ENCODE results near the gene TTI1. TPM values are rescaled to one million over a fixed set of nuclear protein-coding genes. Genes with fewer than 3 reads are reported as not detected.
"Not testable (repeated sequence)": the region's sequence is repeated elsewhere in the genome, so short reads cannot be mapped to it uniquely, and the experiment has no call there.

Gene TTI1
- polyA plus RNA-seq, 12 donors, result 11.7 to 22.0 (median 17.1) TPM; not detected in 1

DNA sequence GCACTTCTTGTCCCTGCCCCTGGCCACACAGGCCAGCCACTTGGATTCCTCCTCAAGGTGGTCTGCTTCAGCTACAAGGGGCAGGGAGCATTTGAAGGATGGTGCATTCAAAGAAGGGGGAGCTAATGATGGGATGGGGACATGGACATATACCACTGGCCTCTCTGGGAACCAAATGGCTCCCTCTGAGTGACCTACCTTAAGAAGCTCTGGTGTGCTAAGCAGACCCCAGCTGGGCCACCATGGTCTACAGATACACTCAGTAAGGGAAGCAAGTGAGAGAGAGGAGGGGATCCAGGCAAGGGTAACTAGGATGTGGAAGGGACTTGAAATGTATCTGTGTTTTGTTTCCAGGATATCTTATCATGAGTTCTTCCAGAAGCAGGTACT is 62.4 kb downstream of the TTI1 start:
- no peak for DNase-seq

DNA sequence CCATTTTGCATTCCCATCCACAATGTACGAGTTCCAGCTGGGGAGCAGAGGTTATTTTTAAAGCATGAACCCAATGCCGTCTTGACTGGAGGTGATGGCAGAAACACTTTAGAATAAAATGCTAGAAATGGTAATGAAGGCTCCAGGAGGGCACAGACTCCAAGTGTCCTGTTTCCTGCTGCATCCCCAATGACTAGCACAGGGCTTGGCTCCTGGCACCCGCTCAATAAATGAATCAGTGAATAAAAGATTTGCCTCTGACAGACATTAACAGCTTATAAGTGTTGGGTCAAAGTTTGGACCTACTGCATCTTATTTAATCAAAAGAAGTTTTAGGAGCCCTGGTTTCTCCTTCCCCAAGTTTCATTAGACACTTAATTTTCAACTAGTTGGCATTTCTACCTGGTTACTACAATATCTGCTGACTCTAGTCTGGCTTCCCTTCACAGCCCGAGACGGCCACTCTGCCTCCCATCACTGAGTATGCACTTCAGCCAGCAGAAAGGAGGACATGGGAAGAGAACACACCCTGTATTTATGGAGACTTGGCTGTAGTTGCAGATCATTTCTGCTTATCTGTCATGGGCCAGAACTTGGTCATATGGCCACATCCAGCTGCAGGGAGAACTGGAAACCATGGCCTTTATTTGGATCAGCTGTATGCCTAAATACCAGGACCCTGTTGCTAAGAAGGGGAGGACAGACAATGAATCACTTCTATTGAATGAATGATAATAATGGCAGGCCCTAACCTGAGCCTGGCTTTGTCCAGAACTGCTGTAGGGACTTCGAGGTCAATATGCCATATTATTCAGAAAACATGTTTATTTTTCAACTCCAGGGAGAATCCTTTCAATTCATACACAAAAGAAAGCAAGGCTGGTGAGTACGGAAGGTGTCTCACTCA is 63.1 kb downstream of the TTI1 start:
- no peak for DNase-seq

DNA sequence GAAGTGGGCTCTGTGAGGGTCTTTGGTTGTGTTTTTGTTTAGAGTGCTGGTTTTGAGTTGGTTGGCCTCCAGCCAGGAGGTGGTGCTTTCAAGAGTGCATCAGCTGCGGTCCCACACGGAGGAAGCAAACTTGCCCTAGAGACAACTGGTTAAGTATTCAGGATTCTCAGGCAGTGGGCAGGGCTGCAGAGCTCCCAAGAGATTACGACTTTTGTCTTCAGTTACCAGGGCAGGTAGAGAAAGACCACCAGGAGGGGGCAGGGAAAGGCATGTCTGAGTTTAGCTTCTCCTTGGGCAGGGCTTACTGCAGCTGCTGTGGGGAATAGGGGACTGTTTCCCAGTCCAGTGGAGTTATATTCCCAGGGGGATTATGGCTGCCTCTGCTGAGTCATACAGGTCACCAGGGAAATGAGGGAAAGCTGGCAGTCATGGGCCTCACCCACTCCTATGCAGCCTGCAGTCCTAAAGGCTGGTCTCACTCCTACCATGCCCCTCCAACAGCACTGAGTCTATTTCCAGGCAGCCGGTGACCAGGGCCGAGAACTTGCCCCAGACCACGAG is 64.3 kb downstream of the TTI1 start:
- no peak for DNase-seq

DNA sequence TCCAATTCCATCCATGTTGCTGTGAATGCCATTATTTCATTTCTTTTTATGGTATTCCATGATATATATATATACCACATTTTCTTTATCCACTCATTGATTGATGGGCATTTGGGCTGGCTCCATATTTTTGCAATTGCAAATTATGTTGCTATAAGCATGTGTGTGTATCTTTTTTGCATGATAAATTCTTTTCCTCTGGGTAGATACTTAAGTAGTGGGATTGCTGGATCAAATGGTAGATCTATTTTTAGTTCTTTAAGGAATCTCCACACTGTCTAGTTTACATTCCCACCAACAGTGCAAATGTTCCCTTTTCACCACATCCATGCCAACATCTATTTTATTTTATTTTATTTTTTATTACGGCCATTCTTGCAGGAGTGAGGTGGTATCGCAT is 69.8 kb downstream of the TTI1 start:
- not testable (repeated sequence) for DNase-seq

DNA sequence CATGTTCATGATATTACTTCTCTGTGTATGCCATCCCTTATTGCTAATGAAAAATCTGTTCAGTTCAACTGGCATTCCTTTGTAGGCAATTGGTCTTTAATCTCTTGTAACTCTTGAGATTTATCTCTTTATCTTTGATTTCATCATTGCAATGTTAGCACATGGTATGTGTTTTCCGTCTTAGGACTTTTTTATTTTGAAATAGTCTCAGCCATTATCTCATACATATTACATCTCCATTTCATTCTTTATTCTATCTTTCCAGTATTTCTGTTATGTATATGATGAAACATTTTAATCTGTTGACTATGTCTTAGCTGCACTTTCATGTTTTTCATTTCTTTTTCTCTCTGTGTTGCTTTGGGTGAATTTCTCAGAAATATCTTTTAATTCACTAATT is 72.2 kb downstream of the TTI1 start:
- no peak for DNase-seq

DNA sequence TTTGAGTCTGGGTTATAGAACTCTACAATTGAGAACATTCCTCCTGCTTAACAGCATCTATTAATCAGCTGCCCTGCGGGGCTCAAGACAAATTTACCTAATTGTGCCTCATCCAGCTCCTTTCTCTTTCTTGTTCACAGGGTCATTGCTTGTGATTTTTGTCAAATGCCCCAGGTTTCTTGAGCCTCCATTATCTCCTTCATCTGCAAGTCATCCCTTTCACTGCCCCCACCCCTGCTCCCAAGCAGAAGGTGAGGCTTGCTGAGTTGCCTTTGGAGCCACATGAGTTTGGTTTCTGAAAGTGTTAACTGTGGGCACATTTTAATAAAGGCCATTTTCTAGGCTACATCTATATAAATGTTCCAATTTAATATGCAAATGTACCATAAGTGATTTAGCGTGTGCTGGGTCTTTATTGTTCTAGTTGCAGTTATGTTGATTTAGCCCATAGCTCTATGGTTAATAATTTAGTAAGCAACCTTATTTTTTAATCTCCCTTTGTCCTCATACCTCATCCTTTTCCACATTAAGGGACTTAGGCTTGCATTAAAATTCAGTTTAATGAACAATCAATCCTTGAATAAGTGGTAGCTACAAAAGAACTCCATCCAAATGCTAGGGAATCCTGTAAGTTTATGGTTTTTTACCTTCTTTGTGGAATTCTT is 74.3 kb downstream of the TTI1 start:
- no peak for DNase-seq

DNA sequence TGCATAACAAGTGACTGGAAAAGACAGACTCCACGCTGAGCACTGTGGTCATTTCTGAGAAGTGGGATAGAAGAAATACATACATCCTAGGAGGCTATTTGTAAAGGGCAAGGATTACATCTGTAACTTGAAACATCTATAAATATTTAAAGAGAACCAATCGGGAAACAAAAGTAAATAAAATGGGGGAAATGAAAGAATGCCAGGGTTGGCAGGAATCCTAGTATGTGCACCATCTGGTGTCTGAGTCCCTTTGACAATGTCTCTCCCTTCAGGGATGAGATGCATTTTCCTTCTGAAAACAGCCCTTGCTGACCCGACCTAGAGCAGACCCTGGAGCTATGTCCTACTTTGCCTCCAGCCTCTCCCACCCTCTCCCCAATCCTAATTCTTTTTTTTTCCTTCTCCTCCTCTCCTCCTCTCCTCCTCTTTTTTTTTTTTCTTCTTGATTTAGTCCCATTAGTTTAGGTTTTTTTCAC is 77.1 kb downstream of the TTI1 start:
- DNase-seq, result no peak

DNA sequence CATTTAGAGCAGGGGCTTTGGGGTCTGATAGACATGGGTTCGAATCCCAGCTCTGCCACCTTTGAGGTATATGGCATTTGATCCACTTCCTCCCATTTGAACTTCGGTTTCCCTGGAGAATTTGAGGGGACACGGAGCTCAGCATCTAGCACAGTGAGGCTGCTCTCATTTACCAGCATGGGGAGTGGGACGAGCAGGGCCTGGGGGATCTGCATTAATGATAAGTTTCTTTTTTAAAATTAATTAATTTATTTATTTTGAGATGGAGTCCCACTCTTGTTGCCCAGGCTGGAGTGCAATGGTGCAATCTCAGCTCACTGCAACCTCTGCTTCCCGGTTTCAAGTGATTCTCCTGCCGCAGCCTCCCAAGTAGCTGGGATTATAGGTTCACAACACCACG is 77.7 kb downstream of the TTI1 start:
- DNase-seq, result no peak

DNA sequence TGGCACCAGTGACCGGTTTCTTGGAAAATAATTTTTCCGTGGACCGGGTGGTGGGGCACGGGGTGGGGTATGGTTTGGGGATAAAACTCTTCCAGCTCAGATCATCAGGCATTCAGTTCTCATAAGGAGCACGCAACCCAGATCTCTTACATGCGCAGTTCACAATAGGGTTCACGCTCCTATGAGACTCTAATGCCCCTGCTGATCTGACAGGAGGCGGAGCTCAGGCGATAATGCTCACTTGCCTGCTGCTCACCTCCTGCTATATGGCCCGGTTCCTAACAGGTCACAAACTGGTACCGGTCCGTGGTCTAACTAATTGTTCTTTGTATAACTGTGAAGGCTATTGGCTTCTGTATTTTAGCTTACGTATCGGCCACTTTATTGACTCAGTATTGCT is 78.6 kb downstream of the TTI1 start:
- no peak for DNase-seq

DNA sequence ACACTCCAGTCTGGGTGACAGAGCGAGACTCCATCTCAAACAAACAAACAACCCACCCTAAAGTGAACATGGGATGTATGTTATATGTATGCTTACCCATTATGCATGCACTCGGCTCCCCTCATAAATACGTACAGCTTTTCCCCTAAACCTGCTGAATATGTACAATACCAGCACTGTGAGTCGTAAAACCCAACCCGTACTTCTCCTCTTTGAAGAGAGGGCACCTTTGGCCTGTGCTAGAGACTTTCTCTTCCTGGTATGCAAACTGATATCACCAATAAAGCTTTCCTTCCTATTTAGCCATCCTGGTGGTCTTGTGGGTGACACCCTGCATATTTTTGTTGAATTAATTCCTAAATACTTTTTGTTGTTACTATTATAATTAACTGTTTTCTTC is 79.1 kb downstream of the TTI1 start:
- no peak for DNase-seq

DNA sequence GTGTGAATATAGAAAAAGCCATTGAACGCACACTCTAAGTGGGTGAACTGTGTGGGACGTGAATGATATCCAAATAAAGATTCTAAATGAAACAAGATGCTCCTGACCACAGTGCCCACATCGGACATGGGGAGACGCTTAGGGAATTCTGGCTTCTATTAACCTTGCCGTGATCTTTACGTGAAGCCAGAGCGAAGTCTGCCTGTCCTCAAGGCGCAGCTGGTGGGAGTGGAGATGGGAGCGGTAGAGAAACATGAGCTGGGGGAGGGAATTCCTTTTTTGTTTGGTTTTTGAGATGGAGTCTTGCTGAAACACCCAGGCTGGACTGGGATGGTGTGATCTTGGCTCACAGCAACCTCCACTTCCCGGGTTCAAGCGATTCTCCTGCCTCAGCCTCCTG is 84.3 kb downstream of the TTI1 start:
- DNase-seq, result no peak

DNA sequence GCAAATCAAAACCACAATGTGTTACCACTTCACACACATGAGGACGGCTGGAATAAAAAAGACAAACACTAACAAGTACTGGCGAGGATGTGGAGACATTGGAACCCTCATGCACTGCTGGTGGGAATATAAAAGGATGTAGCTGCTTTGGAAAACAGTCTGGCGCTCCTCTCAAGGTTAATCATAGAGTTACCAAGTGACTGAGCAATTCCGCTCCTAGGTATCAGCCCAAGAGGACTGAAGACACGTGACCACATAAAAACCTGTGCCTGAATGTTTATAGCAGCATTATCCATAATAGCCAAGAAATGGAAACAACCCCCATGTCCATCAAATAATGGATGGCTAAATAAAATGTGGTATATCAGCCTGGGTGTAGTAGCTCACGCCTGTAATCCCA is 85.3 kb downstream of the TTI1 start:
- DNase-seq, result no peak

DNA sequence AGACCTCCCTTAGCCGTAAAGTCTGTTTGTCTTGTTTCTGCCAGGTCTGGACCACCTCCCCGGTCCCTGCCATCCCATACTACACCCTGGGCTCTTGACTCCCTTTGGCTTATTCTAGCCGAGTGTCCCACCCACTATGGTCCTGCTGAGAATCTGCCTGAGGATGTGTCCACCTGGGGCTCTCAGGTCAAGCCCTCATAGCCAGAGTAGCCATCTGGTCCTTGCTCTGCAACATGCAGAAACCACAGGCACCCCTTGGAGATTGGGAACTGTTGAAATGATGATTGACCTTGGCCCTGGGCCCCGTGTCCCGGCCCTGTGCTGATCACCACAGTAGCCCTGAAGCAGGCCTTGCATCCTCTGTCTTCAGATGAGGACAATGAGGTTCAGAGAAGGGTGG is 86.3 kb downstream of the TTI1 start:
- no peak for DNase-seq

DNA sequence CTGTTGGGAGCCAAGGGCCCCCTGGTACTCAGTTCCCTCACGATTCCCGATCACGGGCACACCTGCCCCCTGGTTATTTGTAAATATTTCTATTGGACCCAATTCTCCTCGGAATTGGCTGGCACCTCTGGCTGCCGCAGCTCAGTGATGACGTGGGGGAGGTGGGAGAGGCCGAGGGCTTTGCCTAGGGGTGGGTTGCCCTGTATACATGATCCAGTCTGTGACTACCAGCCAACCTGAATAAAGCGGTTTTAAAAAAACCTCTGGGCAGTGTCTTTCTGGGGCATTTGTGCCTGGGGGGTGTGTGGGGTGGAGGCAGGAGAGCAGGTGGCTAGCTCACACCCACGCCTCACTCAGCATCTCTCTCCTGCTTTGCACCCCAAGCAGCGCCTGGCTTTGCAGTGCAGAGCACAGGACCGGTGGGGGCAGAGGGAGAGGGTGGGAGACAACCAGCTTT is 88.1 kb downstream of the TTI1 start:
- DNase-seq, result no peak

DNA sequence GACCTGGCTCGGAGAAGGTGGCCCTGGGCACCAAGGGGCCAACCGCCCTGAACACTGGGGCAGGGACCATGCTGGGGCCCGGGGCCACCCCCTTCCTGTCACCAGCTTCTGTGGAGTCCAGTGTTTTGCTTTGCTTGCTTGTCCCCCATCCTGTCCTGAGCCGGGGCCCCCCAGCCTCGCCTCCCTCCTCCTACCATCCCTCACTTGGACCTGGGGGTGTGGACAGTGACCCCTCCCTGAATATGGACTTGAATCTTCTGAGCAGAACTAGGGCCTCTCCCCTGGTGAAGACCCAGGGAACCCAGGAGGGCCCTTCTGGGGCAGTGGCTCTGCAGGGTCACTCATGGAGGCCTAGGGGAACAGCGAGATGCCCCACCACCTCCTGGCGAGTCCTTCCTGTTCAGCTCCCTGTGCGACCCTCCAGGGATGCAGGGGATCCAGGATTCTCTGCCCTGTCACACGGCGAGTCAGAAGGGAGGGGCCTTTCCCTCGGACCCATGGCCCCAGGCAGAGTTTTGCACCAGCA is 88.7 kb downstream of the TTI1 start:
- DNase-seq, result no peak

DNA sequence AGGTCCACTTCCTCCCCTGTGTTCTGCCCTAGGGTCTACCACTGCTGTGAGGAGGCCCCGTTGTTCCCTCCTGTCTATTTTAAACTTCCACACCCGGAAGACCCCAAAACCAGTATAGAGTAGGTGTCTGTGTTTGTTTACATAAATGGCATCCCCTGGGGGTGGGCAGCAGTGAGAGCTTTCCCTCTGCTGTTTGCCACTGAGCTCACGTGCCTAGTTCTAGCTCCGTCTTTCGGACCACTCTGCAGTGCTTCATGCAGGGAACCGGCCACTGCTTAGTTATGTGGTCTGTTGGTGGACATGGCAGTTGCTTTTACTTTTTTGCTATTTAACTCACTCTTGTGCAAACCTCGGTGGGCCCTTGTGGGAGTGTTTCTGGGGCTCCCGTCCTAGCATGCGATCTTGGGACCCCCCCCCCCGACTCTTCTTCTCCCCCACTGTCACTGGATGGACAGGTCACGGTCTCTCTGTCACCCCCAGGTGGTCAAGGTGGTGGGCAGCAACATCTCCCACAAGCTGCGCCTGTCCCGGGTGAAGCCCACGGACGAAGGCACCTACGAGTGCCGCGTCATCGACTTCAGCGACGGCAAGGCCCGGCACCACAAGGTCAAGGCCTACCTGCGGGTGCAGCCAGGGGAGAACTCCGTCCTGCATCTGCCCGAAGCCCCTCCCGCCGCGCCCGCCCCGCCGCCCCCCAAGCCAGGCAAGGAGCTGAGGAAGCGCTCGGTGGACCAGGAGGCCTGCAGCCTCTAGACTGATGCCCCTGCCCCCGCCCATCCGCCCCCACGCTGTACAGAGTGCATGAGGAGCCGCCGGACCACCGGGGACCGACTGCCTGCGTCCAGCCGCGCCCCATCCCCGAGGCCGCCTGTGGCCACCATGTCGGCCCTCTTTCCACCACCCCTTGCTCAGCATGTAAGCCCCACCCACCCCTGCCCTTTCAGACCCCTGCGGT is 89.5 kb downstream of the TTI1 start:
- no peak for DNase-seq

DNA sequence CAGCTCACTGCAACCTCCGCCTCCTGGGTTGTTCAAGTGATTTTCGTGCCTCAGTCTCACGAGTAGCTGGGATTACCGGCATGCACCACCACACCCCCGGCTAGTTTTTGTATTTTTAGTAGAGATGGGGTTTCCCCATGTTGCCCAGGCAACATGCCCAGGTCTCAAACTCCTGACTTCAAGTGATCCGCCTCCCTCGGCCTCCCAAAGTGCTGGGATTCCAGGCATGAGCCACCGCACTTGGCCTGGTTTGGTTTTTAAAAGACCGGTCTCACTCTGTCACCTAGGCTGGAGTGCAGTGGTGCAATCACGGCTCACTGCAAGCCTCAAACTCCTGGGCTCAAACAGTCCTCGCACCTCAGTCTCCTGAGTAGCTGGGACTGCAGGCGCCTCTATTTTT is 90.2 kb downstream of the TTI1 start:
- no peak for DNase-seq

DNA sequence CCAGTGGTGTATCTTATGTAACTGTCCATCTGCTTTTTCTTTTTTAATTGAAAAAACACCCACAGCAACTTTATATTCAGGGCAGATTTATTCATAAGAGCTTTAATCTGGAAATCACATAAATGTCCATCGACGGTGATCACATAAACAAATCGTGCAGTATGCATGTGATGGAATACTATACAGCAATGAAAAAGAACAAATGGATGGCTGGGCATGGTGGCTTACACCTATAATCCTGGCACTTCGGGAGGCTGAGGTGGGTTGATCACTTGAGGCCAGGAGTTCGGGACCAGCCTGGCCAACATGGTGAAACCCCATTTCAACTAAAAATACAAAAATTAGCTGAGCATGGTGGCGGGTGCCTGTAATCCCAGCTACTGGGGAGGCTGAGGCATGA is 91.3 kb downstream of the TTI1 start:
- DNase-seq, result no peak

DNA sequence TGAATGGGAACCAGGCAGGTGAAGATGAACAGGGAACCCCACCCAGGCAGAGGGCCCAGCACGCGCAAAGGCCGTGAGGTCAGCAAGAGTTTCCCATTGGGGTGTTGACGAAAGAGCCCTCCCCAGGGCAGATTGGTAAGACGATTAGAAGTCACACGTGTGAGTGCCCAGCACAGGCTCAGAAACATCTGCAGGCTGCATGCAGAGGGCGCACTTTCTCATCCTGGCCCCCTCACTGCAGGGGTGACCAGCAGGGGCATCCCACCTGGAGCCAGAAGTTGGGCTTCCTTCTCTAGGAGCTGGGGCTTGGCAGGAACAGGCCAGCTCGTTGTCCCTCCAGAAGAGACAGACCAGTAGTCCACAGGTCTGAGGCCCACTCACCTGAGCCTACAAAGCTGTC is 91.9 kb downstream of the TTI1 start:
- no peak for DNase-seq

DNA sequence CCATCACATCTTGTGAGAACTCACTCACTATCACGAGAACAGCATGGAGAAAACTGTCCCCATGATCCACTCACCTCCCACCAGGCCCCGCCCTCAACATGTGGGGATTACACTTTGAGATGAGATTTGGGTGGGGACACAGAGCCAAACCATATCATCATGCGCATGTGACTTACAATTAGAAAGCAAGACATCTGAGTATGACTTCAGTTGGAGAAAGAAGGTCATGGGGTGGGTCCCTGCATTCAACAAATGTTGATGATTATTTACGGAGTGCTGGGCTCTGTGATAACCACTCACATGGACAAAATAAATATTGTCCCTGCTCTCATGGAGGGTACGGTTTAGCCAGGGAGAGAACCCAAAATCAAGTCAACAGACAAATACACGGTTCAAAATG is 92.4 kb downstream of the TTI1 start:
- no peak for DNase-seq
